Gastrocnemius medialis (tissue), 4 donors: ENCODE measurements around the gene TECPR2. TPM values are rescaled to one million over a fixed set of nuclear protein-coding genes. Genes with fewer than 3 reads are reported as not detected.

ENCODE experiments used
- ATAC-seq, 2 donors: fragments of 150-250 bp; one replicate each; pipeline ENCODE4 v1.9.1; 2016
- DNase-seq, 2 donors: peaks; one replicate each; pipeline ENCODE4 v3.0.0-alpha.2; 2019
- H3K27ac ChIP-seq, 4 donors: fragments of 200-600 bp; sonication (generic); 1 replicate in 1 of 4; 2 replicates in 3 of 4; pipeline ENCODE4 v1.5.1; 2016 to 2018; ENCODE audit warnings: mild to moderate bottlenecking in 2 of 4, moderate library complexity in 1 of 4
- H3K27me3 ChIP-seq, 3 donors: fragments of 200-600 bp; sonication (generic) in 2 of 3; 1 replicate in 1 of 3; 2 replicates in 2 of 3; pipeline versions ENCODE4 v1.5.1 to v1.6.0; 2016 to 2019; ENCODE audit warnings: mild to moderate bottlenecking in 1 of 3, moderate library complexity in 1 of 3
- H3K36me3 ChIP-seq, 2 donors: fragments of 200-600 bp; sonication (generic) in 1 of 2; one replicate each; pipeline ENCODE4 v1.5.1; 2017 to 2018
- H3K4me1 ChIP-seq, 2 donors: fragments of 200-600 bp; sonication (generic) in 1 of 2; one replicate each; pipeline ENCODE4 v1.5.1; 2016 to 2017; ENCODE audit warnings: mild to moderate bottlenecking in 2 of 2
- H3K4me3 ChIP-seq, 4 donors: fragments of 200-600 bp; sonication (generic) in 3 of 4; 1 replicate in 1 of 4; 2 replicates in 3 of 4; pipeline ENCODE4 v1.5.1; 2016 to 2019; ENCODE audit warnings: mild to moderate bottlenecking in 2 of 4
- H3K9me3 ChIP-seq, 3 donors: fragments of 200-600 bp; sonication (generic) in 2 of 3; 1 replicate in 1 of 3; 2 replicates in 2 of 3; pipeline ENCODE4 v1.5.1; 2016 to 2019
- CTCF ChIP-seq, 5 experiments: fragments of 450-650 bp in 3 of 5; fragments of 200-600 bp in 2 of 5; sonication (generic) in 2 of 5; IDR thresholded peaks in 4 of 5; conservative IDR thresholded peaks in 1 of 5; 1 replicate in 4 of 5; 2 replicates in 1 of 5; pipeline ENCODE4 v1.5.1; 2016 to 2019; ENCODE audit warnings: antibody characterized with exemption in 5 of 5, mild to moderate bottlenecking in 3 of 5, moderate library complexity in 3 of 5
- POLR2A ChIP-seq, 2 donors: fragments of 450-650 bp; IDR thresholded peaks; one replicate each; pipeline ENCODE4 v1.6.1; 2017; ENCODE audit warnings: antibody characterized with exemption in 2 of 2, mild to moderate bottlenecking in 2 of 2, moderate library complexity in 2 of 2
- in situ Hi-C, 4 donors: fragments of 200-750 bp; cut with MboI; loops; one replicate each; pipeline versions ENCODE4 v1.15.0 to v1.8.0; 2017; ENCODE audit warnings: low sequenced_read_pairs in 4 of 4
- intact Hi-C: fragments of 100-400 bp; cut with DNase I; formaldehyde crosslinking; loops from one replicate; pipeline ENCODE4 v1.15.1; 2023; ENCODE audit warnings: low total_unique reads
- total RNA-seq, 4 donors: library from RNA; depleted of rRNA; stranded (reverse); fragments of >200 nt; gene quantifications; one replicate each; pipeline versions ENCODE4 v1.1.0 to v1.2.3, GENCODE V29; 2016

The TECPR2 gene
- total RNA-seq, 4 donors from 2014 or later = 10.0 to 45.0 (median 20.2) TPM

- no peak for TF ChIP-seq CTCF (IDR thresholded peaks at IDR 0.05 in 4 of 5, conservative IDR thresholded peaks at IDR 0.05 in 1 of 5)
- TF ChIP-seq POLR2A (IDR thresholded peaks at IDR 0.05) = no peak
- H3K4me3 ChIP-seq = no peak overlapping the region
- DNase-seq (peak in 1 of 2 donors; percentile 9), ATAC-seq (no peak)
- H3K36me3 ChIP-seq = no peaks in the 10 kb centered on the region
- no peaks in the 10 kb centered on the region for H3K9me3 ChIP-seq
- intact Hi-C loops (no loop called here), in situ Hi-C loops (no loop called here)
- H3K27me3 ChIP-seq = no peaks in the 10 kb centered on the region
- no peak overlapping the region for H3K27ac ChIP-seq
- peaks cover 0 to 9% of the 10 kb centered on the region in 2 donors for H3K4me1 ChIP-seq
Observed at GRCh38 chr14:102491786-102492530, 129.2 kb downstream of the TECPR2 start.

- TF ChIP-seq CTCF (IDR thresholded peaks at IDR 0.05 in 4 of 5, conservative IDR thresholded peaks at IDR 0.05 in 1 of 5) = no peak
- TF ChIP-seq POLR2A (IDR thresholded peaks at IDR 0.05) = no peak
- Histone ChIP-seq H3K36me3 (no peaks in the 10 kb centered on the region), H3K9me3 (no peaks in the 10 kb centered on the region), H3K27ac (no peak overlapping the region), H3K4me1 (peaks cover 4 to 14% of the 10 kb centered on the region in 2 donors), H3K4me3 (no peak overlapping the region), H3K27me3 (no peaks in the 10 kb centered on the region)
- ATAC-seq = no peak
- intact Hi-C loops (no loop called here), in situ Hi-C loops (no loop called here)
- DNase-seq = no peak
Observed at GRCh38 chr14:102492531-102492910, 129.8 kb downstream of the TECPR2 start.

GRCh38 chr14:102493096-102493495, 130.4 kb downstream of the TECPR2 start:
- in situ Hi-C loops = no loop called here

GRCh38 chr14:102493585-102493984, 130.8 kb downstream of the TECPR2 start:
- Histone ChIP-seq H3K27me3 (no peaks in the 10 kb centered on the region), H3K4me1 (peaks cover 13 to 24% of the 10 kb centered on the region in 2 donors), H3K9me3 (no peaks in the 10 kb centered on the region), H3K36me3 (no peaks in the 10 kb centered on the region), H3K27ac (no peak overlapping the region), H3K4me3 (no peak overlapping the region)
- TF ChIP-seq CTCF (IDR thresholded peaks at IDR 0.05 in 4 of 5, conservative IDR thresholded peaks at IDR 0.05 in 1 of 5) = no peak
- TF ChIP-seq POLR2A (IDR thresholded peaks at IDR 0.05) = no peak
- in situ Hi-C loops (no loop called here), intact Hi-C loops (no loop called here)
- no peak for DNase-seq
- no peak for ATAC-seq

More at GRCh38 chr14:102493096-102493495, 130.4 kb downstream of the TECPR2 start:
- H3K27me3 ChIP-seq = no peaks in the 10 kb centered on the region
- no peak for TF ChIP-seq POLR2A (IDR thresholded peaks at IDR 0.05)
- TF ChIP-seq CTCF (IDR thresholded peaks at IDR 0.05 in 4 of 5, conservative IDR thresholded peaks at IDR 0.05 in 1 of 5) = no peak
- intact Hi-C loops = no loop called here
- no peak overlapping the region for H3K27ac ChIP-seq
- no peaks in the 10 kb centered on the region for H3K9me3 ChIP-seq
- H3K36me3 ChIP-seq = no peaks in the 10 kb centered on the region
- no peak for ATAC-seq
- DNase-seq = no peak
- no peak overlapping the region for H3K4me3 ChIP-seq
- H3K4me1 ChIP-seq = peaks cover 9 to 20% of the 10 kb centered on the region in 2 donors
